NAMALWA (cell line): ENCODE results near the gene ZNF581.

Experiments
- DNase-seq: peaks from one replicate; pipeline ENCODE4 v3.0.0-alpha.2; 2015; ENCODE audit warnings: low spot score

The ZNF581 gene

DNA sequence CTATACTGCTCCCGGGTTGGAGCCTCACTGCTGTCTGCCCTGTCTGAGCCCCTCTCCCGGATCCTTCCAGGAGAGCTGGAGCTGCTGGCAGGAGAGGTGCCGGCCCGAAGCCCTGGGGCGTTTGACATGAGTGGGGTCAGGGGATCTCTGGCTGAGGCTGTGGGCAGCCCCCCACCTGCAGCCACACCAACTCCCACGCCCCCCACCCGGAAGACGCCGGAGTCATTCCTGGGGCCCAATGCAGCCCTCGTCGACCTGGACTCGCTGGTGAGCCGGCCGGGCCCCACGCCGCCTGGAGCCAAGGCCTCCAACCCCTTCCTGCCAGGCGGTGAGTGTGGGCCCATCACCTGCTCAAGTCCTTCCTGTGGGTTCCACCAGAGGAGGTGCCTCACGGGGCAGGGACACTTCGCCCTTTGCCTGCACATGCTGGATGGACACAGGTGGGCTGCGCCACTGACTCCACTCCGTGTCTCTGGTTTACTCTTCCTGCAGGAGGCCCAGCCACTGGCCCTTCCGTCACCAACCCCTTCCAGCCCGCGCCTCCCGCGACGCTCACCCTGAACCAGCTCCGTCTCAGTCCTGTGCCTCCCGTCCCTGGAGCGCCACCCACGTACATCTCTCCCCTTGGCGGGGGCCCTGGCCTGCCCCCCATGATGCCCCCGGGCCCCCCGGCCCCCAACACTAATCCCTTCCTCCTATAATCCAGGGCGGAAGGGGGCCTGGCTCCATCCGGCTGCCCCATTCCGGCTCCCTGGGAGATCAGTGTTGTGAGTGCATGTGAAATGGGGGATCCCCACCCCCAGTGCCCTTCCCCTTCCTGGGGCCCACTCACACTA, 51.4 kb downstream of the ZNF581 start:
- DNase-seq, result no peak
